H9 (cell line): ENCODE data around the gene B3GNT5. TPM values are rescaled to one million over a fixed set of nuclear protein-coding genes. Genes with fewer than 3 reads are reported as not detected.

Experiments
- DNase-seq: peaks from one replicate; pipeline ENCODE4 v3.0.0-alpha.2; 2017
- H2AFZ ChIP-seq: one replicate; pipeline ENCODE4 v1.6.1; 2013; ENCODE audit warnings: mild to moderate bottlenecking, low read length, control low read depth, moderate library complexity
- H2AK5ac ChIP-seq: 2 replicates; pipeline ENCODE4 v1.6.1; 2013; ENCODE audit warnings: low read length, control low read depth, mixed read lengths; ENCODE audit not compliant: insufficient read length
- H2BK120ac ChIP-seq: one replicate; pipeline ENCODE4 v1.6.1; 2013; ENCODE audit warnings: low read depth, mild to moderate bottlenecking, low read length, control low read depth, inconsistent platforms; ENCODE audit not compliant: poor library complexity, severe bottlenecking
- H2BK12ac ChIP-seq: 2 replicates; pipeline ENCODE4 v1.6.1; 2013; ENCODE audit warnings: low read length, control low read depth, mixed read lengths, low read depth; ENCODE audit not compliant: insufficient read length
- H2BK15ac ChIP-seq: 2 replicates; pipeline ENCODE4 v1.6.1; 2013; ENCODE audit warnings: low read depth, low read length, control low read depth
- H2BK20ac ChIP-seq: one replicate; pipeline ENCODE4 v1.6.1; 2013; ENCODE audit warnings: low read depth, mild to moderate bottlenecking, low read length, control low read depth, inconsistent platforms; ENCODE audit not compliant: poor library complexity, severe bottlenecking
- H2BK5ac ChIP-seq: 2 replicates; pipeline ENCODE4 v1.6.1; 2013; ENCODE audit warnings: low read length, control low read depth, mixed read lengths; ENCODE audit not compliant: insufficient read length
- H3K14ac ChIP-seq: 2 replicates; pipeline ENCODE4 v1.6.1; 2013; ENCODE audit warnings: low read length, control low read depth; ENCODE audit not compliant: insufficient read depth
- H3K18ac ChIP-seq: 2 replicates; pipeline ENCODE4 v1.6.1; 2013; ENCODE audit warnings: low read depth, mild to moderate bottlenecking, mixed read lengths, low read length, control low read depth; ENCODE audit not compliant: insufficient read length
- H3K23ac ChIP-seq: 2 replicates; pipeline ENCODE4 v1.6.1; 2013; ENCODE audit warnings: low read length, control low read depth, mixed read lengths, low read depth; ENCODE audit not compliant: insufficient read length
- H3K23me2 ChIP-seq: 2 replicates; pipeline ENCODE4 v1.6.1; 2013; ENCODE audit warnings: low read depth, mild to moderate bottlenecking, mixed read lengths, low read length, control low read depth; ENCODE audit not compliant: insufficient read length, poor library complexity, severe bottlenecking
- H3K27ac ChIP-seq: 2 replicates; pipeline ENCODE4 v1.5.1; 2013; ENCODE audit warnings: low read length, control low read depth, mixed read lengths, low read depth; ENCODE audit not compliant: insufficient read length
- H3K27me3 ChIP-seq: 2 replicates; pipeline ENCODE4 v1.6.1; 2013; ENCODE audit warnings: low read length, control low read depth, inconsistent platforms; ENCODE audit not compliant: insufficient read depth
- H3K4ac ChIP-seq: 2 replicates; pipeline ENCODE4 v1.6.1; 2013; ENCODE audit warnings: low read depth, mild to moderate bottlenecking, control low read depth, inconsistent platforms, low read length, moderate library complexity
- H3K4me1 ChIP-seq: 2 replicates; pipeline ENCODE4 v1.6.1; 2013; ENCODE audit warnings: low read length, control low read depth, inconsistent platforms; ENCODE audit not compliant: insufficient read depth
- H3K4me2 ChIP-seq: 2 replicates; pipeline ENCODE4 v1.6.1; 2013; ENCODE audit warnings: low read length, control low read depth, mixed read lengths; ENCODE audit not compliant: insufficient read length, insufficient read depth
- H3K56ac ChIP-seq: 2 replicates; pipeline ENCODE4 v1.6.1; 2013; ENCODE audit warnings: low read depth, mild to moderate bottlenecking, mixed read lengths, low read length, control low read depth; ENCODE audit not compliant: insufficient read length
- H3K79me1 ChIP-seq: 2 replicates; pipeline ENCODE4 v1.6.1; 2013; ENCODE audit warnings: low read depth, mild to moderate bottlenecking, moderate library complexity, low read length, control low read depth, inconsistent platforms; ENCODE audit not compliant: insufficient read depth, poor library complexity, severe bottlenecking
- H3K79me2 ChIP-seq: 2 replicates; pipeline ENCODE4 v1.6.1; 2013; ENCODE audit warnings: low read length, control low read depth, inconsistent platforms; ENCODE audit not compliant: insufficient read depth
- H3K9ac ChIP-seq: 2 replicates; pipeline ENCODE4 v1.6.1; 2013; ENCODE audit warnings: low read length, control low read depth, mixed read lengths; ENCODE audit not compliant: insufficient read length; ENCODE audit errors: extremely low read depth
- H3K9me3 ChIP-seq: one replicate; pipeline ENCODE4 v1.6.1; 2013; ENCODE audit warnings: low read depth, low read length, inconsistent platforms; ENCODE audit not compliant: control insufficient read depth
- H3T11ph ChIP-seq: one replicate; pipeline ENCODE4 v1.6.1; 2013; ENCODE audit warnings: mild to moderate bottlenecking, low read length, control low read depth, inconsistent platforms
- H4K20me1 ChIP-seq: one replicate; pipeline ENCODE4 v1.6.1; 2013; ENCODE audit not compliant: control insufficient read depth, insufficient read length, insufficient read depth
- H4K5ac ChIP-seq: 2 replicates; pipeline ENCODE4 v1.6.1; 2013; ENCODE audit warnings: low read depth, mild to moderate bottlenecking, mixed read lengths, low read length, control low read depth; ENCODE audit not compliant: insufficient read length
- H4K8ac ChIP-seq: replicated peaks from 2 replicates; pipeline ENCODE4 v1.6.1; 2013; ENCODE audit warnings: low read length, control low read depth, mixed read lengths, low read depth; ENCODE audit not compliant: insufficient read length
- H4K91ac ChIP-seq: 2 replicates; pipeline ENCODE4 v1.6.1; 2013; ENCODE audit warnings: low read depth, mild to moderate bottlenecking, moderate library complexity, mixed read lengths, low read length, control low read depth; ENCODE audit not compliant: insufficient read length
- H3K27ac Mint-ChIP-seq, 3 experiments: 2 replicates in 2 of 3; 3 replicates in 1 of 3; pipeline ENCODE4 v1.8.0; 2020 to 2021; ENCODE audit warnings: mixed read lengths in 3 of 3, mild to moderate bottlenecking in 1 of 3, moderate library complexity in 1 of 3
- H3K27me3 Mint-ChIP-seq: 2 replicates; pipeline ENCODE4 v1.8.0; 2021; ENCODE audit warnings: low read depth, mild to moderate bottlenecking, moderate library complexity, mixed read lengths
- H3K36me3 Mint-ChIP-seq, 3 experiments: 2 replicates in 2 of 3; 3 replicates in 1 of 3; pipeline ENCODE4 v1.8.0; 2020 to 2021; ENCODE audit warnings: low read depth in 3 of 3, mixed read lengths in 3 of 3; ENCODE audit not compliant: insufficient read depth in 1 of 3
- H3K4me1 Mint-ChIP-seq, 2 experiments: 2 replicates each; pipeline ENCODE4 v1.8.0; 2020; ENCODE audit warnings: mixed read lengths in 2 of 2
- H3K4me3 Mint-ChIP-seq, 2 experiments: 2 replicates in 1 of 2; 3 replicates in 1 of 2; pipeline ENCODE4 v1.8.0; 2020 to 2021; ENCODE audit warnings: mild to moderate bottlenecking in 2 of 2, mixed read lengths in 2 of 2, moderate library complexity in 1 of 2
- H3K9me3 Mint-ChIP-seq, 2 experiments: 2 replicates in 1 of 2; 3 replicates in 1 of 2; pipeline ENCODE4 v1.8.0; 2020; ENCODE audit warnings: mild to moderate bottlenecking in 2 of 2, mixed read lengths in 2 of 2, moderate library complexity in 1 of 2
- CTCF ChIP-seq: fragments of 200-600 bp; sonication (generic); conservative IDR thresholded peaks from 3 replicates; pipeline ENCODE4 v1.8.0; 2021; ENCODE audit warnings: antibody characterized with exemption, mild to moderate bottlenecking
- WGBS: extraction: QIAGEN DNeasy Blood & Tissue Kit; methylation state at CpG from one replicate; pipeline ENCODE4 v1.1.7; 2013; ENCODE audit warnings: missing lambda C conversion rate, low lambda C conversion rate, mixed read lengths; ENCODE audit not compliant: insufficient read length; ENCODE audit errors: extremely low coverage; 5-methylcytosine and 5-hydroxymethylcytosine counted together
- total RNA-seq: library from RNA; stranded (reverse); gene quantifications from 2 replicates; pipeline ENCODE4 v1.2.1, GENCODE V29; 2021

B3GNT5 gene
- total RNA-seq, 1 experiment from 2014 or later = 7.3 TPM

DNA sequence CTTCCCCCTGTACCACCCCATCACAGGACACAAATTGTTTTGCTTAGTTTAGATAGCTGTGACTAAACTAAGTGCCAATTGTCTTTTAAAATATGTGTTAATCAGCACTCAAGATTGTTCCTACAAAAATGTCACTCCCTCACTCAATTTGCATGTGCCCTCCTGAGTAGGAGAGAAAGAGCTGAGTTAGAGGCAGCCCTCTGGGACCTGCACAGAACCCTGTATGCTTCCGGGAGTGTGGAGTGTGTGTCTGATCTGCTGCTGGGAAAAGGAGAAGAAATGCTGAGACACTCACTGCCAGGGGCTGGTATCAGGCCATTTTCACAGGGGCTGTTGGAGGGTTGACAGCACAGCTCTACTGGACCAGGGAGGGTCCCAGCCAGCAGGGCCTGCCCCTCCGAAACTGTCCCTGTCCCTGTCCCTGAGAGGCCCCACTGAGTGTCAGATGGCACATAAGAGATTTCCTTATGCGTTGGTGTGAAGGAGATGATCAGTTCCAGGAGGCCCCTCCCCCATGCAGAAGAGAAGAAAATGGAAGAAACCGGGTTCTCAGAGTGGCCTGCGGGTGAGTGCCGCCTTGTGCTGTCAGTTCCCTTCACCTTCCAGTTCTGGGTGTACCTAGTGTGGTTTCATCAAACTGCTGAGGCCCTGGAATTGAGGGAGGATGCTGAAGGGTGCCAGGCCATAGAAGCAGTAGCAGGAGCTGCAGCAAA, 3.9 kb upstream of the B3GNT5 start:
- H4K91ac ChIP-seq = no peak overlapping the region
- H2BK5ac ChIP-seq = no peak overlapping the region
- no peak overlapping the region for H3K4ac ChIP-seq
- H3K23ac ChIP-seq = no peak overlapping the region
- no peaks in the 10 kb centered on the region for H4K20me1 ChIP-seq
- peak overlapping the region; percentile 39 for H3K4me2 ChIP-seq
- no peak overlapping the region for H2BK120ac ChIP-seq
- H2BK15ac ChIP-seq = 0 out of 2 replicates have a peak overlapping the region, but pooled peaks have one; percentile 38
- no peak overlapping the region for H3K9ac ChIP-seq
- peaks cover 16% of the 10 kb centered on the region; the same call in 1 of the 2 replicates for H3K4me1 ChIP-seq
- H3K23me2 ChIP-seq = peaks cover 10% of the 10 kb centered on the region
- peaks cover 10% of the 10 kb centered on the region for H3K27me3 Mint-ChIP-seq
- H2AK5ac ChIP-seq = no peak overlapping the region
- no peaks in the 10 kb centered on the region for H3K79me1 ChIP-seq
- no peak overlapping the region for H3K14ac ChIP-seq
- no peak overlapping the region for H3T11ph ChIP-seq
- peaks cover 25% of the 10 kb centered on the region in 2 experiments for H3K4me1 Mint-ChIP-seq
- H4K5ac ChIP-seq = no peak overlapping the region
- H3K27ac Mint-ChIP-seq = peak overlapping the region in 2 of 3 experiments; percentile 10 to 45; a peak in 2 of 7 replicates
- H3K4me3 Mint-ChIP-seq = peak overlapping the region in 1 of 2 experiments; percentile 22; a peak in 2 of 5 replicates
- no peak overlapping the region for H4K8ac ChIP-seq
- DNase-seq = no peak
- no peaks in the 10 kb centered on the region for H3K79me2 ChIP-seq
- H2BK12ac ChIP-seq = no peak overlapping the region
- H3K9me3 Mint-ChIP-seq = no peaks in the 10 kb centered on the region
- no peaks in the 10 kb centered on the region for H3K9me3 ChIP-seq
- no peak overlapping the region for H3K56ac ChIP-seq
- TF ChIP-seq CTCF = no peak
- peaks cover 10% of the 10 kb centered on the region; the same call in 1 of the 2 replicates for H3K27me3 ChIP-seq
- no peak overlapping the region for H2AFZ ChIP-seq
- H3K18ac ChIP-seq = no peak overlapping the region
- no peak overlapping the region for H2BK20ac ChIP-seq
- H3K36me3 Mint-ChIP-seq = no peaks in the 10 kb centered on the region
- WGBS = no CpG with 5 or more reads among the region's 6 CpGs
- no peak overlapping the region for H3K27ac ChIP-seq
